Measurements from ENCODE around the gene EYS.

DNA sequence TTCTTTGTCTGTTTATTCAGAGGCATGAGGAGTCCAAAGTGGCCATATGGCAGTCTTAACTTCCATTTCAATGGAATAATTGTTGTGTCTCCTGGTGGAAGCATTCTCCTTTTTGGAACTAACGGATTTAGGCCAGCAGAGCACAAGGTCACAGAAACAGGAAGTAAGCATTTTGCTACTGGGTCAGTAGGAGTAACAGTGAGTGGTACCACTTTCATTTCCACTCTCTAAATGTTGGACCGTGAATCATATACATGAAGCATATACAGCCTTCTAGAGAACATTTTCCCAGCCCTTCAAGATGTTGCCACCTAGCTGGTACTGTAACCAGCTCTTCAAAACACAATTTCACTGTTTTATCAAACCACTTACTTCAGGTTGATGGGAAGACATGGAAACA, 182.8 kb downstream of the EYS start:
- TF ChIP-seq FOXP1 (IDR thresholded peaks at IDR 0.05), result no peak
- TF ChIP-seq FOXP1 (CRISPR knock-in tag; IDR thresholded peaks at IDR 0.05), result no peak
- TF ChIP-seq ZNF484 (CRISPR knock-in tag; IDR thresholded peaks at IDR 0.05; ENCODE audit: borderline replicate concordance, low read depth), result no peak
- TF ChIP-seq CREM (IDR thresholded peaks at IDR 0.05), result no peak
- no peak for TF ChIP-seq CREM (CRISPR knock-in tag; IDR thresholded peaks at IDR 0.05)
- no peak for TF ChIP-seq EZH2 (conservative IDR thresholded peaks at IDR 0.05; ENCODE audit: low read depth, low read length)
- TF ChIP-seq MYNN (CRISPR knock-in tag; IDR thresholded peaks at IDR 0.05; ENCODE audit: low read depth), result no peak
- TF ChIP-seq, protein P1, sequence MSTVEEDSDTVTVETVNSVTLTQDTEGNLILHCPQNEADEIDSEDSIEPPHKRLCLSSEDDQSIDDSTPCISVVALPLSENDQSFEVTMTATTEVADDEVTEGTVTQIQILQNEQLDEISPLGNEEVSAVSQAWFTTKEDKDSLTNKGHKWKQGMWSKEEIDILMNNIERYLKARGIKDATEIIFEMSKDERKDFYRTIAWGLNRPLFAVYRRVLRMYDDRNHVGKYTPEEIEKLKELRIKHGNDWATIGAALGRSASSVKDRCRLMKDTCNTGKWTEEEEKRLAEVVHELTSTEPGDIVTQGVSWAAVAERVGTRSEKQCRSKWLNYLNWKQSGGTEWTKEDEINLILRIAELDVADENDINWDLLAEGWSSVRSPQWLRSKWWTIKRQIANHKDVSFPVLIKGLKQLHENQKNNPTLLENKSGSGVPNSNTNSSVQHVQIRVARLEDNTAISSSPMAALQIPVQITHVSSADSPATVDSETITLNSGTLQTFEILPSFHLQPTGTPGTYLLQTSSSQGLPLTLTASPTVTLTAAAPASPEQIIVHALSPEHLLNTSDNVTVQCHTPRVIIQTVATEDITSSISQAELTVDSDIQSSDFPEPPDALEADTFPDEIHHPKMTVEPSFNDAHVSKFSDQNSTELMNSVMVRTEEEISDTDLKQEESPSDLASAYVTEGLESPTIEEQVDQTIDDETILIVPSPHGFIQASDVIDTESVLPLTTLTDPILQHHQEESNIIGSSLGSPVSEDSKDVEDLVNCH (CRISPR knock-in tag; IDR thresholded peaks at IDR 0.05), result no peak
- no peak for TF ChIP-seq ZNF672 (CRISPR knock-in tag; IDR thresholded peaks at IDR 0.05)
- TF ChIP-seq ZFP1 (CRISPR knock-in tag; IDR thresholded peaks at IDR 0.05), result no peak
- no peak for TF ChIP-seq GATAD1 (CRISPR knock-in tag; IDR thresholded peaks at IDR 0.05)
- TF ChIP-seq, protein P2, sequence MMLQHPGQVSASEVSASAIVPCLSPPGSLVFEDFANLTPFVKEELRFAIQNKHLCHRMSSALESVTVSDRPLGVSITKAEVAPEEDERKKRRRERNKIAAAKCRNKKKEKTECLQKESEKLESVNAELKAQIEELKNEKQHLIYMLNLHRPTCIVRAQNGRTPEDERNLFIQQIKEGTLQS (CRISPR knock-in tag; IDR thresholded peaks at IDR 0.05), result no peak
- no peak for TF ChIP-seq FOXK2 (IDR thresholded peaks at IDR 0.05)
- no peak for TF ChIP-seq ZNF264 (CRISPR knock-in tag; IDR thresholded peaks at IDR 0.05)
- TF ChIP-seq, protein P3, sequence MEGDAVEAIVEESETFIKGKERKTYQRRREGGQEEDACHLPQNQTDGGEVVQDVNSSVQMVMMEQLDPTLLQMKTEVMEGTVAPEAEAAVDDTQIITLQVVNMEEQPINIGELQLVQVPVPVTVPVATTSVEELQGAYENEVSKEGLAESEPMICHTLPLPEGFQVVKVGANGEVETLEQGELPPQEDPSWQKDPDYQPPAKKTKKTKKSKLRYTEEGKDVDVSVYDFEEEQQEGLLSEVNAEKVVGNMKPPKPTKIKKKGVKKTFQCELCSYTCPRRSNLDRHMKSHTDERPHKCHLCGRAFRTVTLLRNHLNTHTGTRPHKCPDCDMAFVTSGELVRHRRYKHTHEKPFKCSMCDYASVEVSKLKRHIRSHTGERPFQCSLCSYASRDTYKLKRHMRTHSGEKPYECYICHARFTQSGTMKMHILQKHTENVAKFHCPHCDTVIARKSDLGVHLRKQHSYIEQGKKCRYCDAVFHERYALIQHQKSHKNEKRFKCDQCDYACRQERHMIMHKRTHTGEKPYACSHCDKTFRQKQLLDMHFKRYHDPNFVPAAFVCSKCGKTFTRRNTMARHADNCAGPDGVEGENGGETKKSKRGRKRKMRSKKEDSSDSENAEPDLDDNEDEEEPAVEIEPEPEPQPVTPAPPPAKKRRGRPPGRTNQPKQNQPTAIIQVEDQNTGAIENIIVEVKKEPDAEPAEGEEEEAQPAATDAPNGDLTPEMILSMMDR (CRISPR knock-in tag; IDR thresholded peaks at IDR 0.05), result no peak

Data from HepG2 (cell line).